Stimulated activated CD8-positive, alpha-beta memory T cell treated with anti-CD3 and anti-CD28 coated beads, Interleukin-12 subunit alpha, Interleukin-12 subunit beta, amount 100 ng/mL, for 24 hours (primary cell): Measurements from ENCODE around the gene GLS.
"Not testable (repeated sequence)": the region's sequence is repeated elsewhere in the genome, so short reads cannot be mapped to it uniquely, and the experiment has no call there.

Experiments used
- DNase-seq: peaks from one replicate; pipeline ENCODE4 v3.0.0-alpha.2; 2020; ENCODE audit errors: extremely low read depth

The GLS gene

DNA sequence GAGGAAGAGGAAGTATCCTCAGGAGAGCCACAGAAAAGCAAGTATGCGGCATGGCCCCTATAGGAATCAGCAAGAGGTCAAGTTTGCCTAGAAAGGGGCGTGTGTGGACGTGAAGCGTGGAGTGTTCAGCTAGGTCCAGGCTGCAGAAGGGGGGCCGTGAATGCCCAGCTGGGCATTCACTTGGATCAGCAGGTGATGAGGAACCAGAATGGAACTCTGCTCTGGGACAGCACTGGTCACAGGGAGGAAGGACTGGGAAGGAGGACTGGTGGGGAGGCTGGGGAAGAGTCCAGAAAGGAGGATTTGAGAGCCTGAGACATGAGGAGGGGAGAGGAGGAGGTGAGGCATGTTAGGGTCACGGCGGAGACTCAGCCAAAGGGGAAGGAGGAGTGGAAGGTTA is 113.5 kb downstream of the GLS start:
- no peak for DNase-seq

DNA sequence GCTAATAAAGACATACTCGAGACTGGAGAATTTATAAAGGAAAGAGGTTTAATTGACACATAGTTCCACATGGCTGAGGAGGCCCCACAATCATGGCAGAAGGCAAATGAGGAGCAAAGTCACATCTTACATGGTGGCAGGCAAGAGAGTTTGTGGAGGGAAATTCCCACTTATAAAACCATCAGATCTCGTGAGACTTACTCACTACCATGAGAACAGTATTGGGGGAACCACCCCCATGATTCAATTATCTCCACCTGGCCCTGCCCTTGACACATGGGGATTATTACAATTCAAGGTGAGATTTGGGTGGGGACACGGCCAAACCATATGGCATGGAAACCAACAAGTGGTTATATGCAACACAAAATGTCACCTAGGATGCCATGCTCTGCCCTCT is 114.7 kb downstream of the GLS start:
- not testable (repeated sequence) for DNase-seq

DNA sequence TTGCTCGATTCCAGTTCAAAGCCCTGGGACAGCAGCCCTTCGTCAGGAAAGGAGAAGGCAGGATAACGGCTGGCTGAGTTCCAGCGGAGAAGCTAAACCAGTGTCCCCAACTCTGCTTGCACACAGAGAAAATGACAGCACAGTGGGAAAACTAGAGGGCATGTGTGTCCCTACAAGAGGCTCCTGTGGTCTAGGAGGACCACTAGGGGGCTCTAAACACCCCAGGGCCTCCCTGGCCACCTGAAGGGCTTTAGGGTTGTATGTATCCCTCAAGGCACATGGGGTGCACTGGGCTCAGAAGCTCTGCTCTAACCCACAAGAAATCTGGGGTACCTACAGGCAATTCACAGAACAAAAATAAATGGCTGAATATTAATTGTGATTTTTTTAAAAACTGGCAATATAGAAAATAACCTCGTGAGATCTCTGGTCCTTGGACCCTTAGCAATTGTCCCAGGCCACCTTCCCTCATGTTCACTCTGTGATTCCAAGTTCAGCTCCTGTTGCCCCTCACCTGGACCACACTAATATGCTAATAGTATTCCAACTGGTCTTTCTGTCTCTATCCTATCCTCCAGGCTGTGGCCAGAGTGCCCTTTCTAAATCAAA is 115.8 kb downstream of the GLS start:
- no peak for DNase-seq

DNA sequence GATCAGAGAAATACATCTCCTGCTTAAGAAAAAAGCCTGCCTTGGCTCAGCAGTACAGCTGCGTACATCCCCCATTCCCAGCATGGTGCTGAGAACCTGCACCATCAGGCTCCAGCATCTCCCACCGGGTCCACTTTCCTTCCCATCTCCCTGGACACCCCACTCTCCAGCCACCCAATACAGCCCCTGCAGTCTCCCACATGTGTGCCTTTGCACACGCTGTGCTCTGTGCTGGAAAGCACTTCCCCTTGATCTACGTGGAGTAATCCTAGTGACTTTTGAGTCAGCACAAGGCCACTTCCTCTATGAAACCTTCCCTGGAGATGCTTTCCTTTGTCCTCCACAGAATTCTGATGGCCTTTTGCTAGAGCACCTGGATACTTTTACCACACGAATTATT is 116.3 kb downstream of the GLS start:
- no peak for DNase-seq

DNA sequence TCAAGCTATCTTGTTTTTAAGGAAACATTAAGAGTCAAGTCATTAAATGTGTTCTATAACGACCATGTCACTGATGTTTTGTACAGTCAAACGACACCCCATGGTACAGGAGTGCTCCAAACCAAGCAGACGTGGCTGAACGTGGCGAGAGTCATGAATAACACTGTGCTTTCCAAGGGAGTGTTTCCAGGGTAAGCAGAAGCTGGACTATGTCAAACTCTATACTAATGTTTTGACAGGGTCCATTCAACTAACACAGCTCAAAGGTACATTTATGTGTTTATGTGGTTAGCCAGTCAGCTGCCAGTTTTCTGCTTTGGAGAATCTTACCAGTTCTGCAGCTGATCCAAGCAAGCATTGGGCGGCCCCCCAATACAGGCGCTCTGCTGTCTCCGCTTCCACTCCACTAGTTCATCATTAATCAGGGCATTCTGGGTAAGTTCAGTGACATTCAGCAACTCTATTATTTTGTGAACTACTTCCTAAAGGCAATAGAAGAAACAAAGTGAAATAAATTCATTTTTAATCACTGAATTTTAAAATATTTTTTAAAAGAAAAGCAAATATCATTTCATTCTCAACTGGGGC is 117.0 kb downstream of the GLS start:
- no peak for DNase-seq

DNA sequence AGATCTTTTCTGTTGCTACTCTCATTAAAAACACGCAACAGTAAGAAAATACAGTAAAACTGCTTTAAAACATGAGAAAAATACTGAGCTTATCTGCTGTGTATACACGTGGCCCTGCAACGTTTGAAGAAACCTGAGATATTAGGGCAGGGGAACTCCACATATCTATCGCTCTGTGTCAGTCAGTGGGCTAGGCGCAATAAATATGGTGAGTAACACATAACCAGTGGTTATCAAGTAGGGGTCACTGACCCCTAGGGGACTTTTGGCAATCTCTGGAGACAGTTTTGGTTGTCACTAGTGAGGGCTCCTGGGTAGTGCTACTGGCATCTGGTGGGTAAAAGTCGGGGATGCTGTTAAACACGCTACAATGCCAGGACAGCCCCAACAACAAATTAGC is 118.4 kb downstream of the GLS start:
- DNase-seq = no peak

DNA sequence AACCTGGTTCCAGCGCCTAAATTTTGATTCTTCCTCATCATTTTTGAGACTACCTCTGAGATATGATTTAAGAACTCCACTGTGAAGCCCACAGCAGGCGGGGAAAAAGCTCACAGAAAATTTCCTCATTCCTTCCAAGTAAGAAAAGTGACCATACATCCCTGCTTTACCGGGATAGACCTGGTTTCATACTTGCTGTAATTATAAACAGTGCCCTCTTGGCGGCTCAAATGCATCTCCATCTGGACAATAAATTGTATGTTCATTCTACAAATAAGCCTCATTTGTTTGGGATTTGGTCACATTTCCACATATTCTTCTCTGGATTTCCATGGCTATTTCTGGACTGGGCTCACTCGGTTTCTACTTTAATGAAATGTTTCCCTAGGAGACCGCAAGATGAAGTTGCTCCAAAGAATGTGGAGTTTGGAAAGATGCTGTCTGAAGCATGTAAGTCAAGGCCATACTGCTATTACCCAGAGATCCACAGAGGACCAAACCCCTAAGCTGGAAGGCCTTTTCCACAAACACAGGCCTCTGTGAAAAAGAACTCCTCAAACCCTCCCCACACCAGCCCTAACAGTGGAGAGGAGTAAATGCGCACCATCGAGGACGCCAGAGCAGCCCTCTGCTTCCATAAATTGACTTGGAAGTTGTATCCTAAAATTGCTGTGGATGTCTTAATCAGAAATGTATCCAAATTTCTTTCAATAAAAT is 119.5 kb downstream of the GLS start:
- no peak for DNase-seq

DNA sequence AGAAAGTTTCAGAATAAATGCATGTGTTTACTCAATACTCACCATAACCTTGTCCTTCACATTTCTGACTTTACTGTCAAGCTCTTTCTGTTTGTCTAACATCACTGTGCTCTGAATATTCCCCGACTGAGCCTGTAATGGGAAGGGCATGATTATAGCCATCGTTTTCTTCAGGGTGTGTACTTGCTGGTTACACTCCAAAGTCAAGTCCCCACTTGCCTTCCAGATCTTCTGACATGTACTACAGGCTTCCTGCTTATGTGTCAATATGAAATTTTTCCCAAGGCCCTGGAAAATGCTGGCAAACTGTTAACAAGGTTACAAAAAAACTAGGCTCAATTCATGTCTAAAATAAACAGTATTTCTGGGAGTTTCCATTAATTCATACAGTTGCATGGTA is 120.4 kb downstream of the GLS start:
- DNase-seq = no peak

DNA sequence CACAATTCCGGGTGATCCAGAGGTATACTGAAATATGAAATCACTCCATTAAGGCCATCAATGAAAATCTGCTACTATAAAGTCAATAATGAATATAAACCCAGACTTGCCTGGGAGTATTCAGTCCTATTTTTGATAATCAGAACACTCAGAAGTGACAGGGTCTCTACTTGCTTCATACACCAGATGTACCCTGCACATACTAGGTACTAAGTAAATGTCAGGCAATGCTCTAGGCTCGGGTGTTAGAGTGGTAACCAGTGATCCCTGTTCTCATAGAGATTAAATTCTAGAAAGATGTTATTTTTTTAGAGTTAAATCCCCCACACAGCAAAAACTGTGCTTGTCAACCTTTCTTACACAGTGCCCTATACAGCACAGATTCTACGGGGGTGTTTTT is 121.0 kb downstream of the GLS start:
- no peak for DNase-seq

DNA sequence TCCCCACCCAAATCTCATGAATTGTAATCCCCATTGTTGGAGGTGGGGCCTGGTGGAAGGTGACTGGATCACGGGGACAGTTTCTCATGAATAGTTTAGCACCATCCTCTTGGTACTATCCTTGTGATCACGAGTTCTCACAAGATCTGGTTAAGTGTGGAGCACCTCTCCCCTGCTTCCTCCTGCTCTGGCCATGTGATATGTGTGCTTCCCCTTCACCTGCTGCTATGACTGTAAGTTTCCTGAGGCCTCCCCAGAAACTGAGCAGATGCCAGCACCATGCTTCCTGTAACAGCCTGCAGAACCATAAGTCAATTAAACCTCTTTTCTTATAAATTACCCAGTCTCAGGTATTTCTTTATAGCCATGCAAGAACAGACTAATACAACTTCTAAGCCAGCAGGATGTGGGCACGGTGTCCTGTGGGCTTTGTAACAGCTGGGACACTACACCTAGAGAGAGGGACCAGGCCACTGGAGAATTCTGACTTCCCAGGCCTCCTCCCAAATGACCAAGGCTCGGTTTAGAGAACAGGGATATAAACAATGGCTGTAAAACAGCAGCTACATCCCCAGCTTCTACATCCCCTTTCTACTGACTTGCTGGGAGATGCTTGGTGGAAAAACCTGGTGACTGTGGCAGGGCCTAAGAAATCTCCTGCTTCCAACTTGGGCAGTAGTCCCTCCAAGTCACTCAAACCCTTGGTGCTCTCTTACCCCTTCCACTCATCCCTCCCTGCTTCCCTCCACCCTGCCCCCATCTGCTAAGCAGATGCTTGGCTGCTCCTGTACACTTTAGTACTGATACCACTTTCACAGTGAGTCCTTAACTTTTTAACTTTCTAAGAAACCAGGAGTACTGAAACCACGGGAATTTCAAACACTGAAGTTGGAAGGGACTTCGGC is 123.0 kb downstream of the GLS start:
- DNase-seq = no peak

DNA sequence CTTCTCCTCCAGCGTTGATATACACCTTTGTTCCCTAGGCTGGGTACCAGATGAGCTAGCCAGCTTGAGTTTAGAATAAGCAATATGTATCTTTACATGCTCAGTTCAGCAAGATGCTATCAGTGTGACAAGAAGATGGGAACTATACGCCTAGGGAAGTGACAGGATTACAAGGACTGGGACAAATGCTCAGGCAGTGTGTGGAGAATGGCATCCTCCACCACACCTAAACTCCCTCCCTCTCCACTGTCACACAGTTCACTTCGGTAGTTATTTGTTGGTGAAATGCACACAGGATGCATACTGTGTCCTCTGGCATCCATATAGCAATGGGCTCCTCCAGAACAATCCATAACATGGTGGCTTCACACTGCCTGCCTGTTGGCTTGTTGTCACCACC is 125.7 kb downstream of the GLS start:
- DNase-seq = no peak

DNA sequence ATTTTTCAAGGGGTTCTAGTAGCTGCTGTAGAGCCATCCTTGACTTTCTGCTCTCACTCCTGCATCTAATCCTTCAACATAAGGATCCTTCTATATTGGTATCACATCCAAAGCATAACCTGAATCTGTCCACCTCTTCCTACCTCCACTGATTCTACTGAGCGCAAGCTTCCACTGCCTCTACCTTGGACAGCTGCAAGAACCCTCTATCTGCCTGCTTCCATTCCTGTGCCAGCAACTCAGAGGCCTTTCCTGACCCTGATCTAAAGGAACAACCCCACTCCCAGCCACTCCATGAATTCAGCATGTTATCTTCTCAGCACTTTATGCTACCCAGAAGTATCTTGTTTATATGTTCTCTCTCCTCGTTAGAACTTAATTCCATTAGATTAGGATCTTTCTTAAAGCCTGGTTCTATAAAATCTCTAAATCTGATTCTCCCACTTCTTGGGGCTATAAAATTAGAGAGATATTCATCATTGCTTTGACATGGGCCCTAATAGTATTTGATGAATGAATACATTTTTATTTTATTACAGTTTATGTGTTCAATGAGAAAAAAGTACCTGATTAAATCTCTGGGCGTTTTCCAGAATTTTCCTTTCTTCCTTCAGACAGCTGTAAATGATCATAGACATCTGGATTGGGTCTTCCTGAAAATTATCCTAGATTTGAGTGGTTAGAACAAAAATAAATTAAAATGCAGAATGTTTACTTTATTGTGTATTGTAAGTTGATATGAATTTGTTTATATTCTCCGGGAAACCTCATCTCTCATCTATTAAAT is 126.6 kb downstream of the GLS start:
- no peak for DNase-seq

DNA sequence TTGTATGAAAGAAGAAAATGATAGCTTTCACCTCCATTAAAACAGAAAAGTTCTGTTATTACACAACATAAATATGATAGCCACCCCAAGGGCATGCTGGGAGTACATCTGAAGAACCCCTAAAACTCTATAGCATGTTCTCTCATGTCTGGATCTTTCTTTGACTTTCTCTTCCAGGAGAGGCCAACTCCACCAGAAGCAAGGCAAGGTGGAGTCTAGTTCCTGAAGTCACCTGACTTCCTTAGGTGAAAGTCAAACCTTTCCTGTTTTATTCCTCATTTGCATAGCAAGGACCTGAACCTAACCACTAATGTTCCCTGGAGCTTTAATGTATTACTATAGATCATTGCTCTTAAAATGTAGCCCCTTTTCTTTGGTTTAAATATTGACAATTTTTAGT is 127.7 kb downstream of the GLS start:
- DNase-seq = no peak

DNA sequence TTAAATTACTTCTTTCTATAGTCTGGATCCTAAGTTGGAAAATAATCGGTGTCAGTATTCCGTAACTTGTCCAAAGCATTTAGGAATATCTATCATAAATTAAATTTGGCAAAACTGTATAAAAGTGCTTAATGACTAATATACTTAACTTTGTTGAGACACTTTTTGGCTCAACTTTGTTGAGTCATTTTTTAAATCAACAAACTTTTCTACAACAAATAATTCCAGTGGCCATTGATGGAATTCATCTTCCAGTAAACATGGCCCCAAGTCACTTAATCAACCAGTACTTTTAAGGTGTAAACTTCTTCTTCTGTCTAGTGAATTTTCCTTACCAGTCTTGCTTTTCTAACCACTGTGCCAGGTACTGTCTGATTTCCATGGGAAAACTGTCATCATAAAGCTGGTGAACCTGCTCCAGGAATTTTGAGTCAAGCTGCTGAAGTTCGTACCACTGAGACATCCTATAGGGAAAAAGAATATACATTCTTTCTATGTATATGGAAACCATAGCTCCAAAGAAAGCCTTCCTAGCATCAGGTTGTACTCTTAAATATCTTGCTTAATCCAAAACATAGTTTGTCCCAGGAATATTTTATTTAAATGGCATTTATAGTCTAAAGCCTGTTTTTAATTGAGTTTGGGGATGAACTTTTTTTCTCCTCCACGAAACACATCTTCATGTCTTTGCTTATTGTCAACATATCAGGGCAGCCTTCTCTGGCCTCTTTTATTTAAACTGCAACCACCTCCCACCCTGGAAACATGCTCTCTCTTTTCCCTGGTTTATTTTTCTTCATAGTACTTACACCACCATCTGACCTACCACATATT is 129.1 kb downstream of the GLS start:
- no peak for DNase-seq

DNA sequence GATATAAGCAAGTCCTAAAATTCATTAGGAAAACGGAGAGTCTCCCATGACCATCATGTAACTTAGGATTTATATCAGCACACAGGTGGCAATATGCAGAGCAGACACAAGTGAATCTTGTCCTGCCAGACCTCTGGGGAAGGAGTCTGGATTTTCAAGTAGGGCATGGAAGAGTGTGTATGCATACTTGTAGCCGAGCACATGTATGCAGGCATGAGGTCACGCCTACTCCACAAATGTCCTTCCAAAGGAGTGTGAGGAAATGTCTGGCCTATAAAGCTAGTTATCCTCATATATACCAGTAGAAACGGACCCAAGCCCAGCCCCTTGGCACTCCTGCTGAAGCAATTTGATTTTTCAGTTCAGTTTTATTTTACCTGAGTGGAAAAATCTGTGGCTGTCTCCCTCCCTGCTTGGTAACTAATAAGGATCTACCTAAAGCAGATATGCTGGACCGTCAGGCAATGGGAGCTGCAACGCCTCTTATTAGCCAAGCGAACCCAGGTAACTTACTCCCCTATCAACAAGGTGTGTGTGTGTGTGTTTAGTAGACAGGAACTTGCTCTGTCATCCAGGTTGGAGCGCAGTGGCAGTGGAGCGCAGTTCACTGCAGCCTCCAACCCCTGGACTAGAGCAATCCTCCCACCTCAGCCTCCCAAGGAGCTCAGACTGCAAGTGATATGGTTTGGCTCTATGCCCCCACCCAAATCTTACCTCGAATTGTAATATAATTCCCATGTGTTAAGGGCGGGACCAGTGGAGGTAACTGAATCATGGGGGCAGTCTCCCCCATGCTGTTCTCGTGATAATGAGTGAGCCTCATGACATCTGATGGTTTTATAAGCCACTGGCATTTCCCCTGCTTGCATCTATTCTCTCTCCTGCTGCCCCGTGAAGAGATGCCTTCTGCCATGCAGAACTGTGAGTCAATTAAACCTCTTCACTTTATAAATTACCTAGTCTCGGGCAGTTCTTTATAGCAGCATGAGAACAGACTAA is 130.6 kb downstream of the GLS start:
- DNase-seq = no peak

DNA sequence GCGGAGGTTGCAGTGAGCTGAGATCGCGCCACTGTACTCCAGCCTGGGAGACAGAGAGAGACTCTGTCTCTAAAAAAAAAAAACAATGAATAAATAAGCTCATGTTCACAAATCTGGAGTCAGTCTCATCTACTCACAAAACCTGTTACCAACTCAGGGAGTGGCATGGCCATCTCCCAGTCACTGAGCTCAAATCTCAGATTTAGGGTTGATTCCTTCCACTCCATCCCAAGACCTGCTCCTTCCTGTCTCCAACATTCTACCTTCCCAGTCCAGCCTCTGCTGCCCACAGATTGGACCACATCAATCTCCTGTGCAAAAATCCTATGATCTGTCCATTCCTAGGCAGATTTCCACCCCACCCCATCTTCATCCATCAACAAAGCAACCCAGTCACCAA is 131.7 kb downstream of the GLS start:
- no peak for DNase-seq

DNA sequence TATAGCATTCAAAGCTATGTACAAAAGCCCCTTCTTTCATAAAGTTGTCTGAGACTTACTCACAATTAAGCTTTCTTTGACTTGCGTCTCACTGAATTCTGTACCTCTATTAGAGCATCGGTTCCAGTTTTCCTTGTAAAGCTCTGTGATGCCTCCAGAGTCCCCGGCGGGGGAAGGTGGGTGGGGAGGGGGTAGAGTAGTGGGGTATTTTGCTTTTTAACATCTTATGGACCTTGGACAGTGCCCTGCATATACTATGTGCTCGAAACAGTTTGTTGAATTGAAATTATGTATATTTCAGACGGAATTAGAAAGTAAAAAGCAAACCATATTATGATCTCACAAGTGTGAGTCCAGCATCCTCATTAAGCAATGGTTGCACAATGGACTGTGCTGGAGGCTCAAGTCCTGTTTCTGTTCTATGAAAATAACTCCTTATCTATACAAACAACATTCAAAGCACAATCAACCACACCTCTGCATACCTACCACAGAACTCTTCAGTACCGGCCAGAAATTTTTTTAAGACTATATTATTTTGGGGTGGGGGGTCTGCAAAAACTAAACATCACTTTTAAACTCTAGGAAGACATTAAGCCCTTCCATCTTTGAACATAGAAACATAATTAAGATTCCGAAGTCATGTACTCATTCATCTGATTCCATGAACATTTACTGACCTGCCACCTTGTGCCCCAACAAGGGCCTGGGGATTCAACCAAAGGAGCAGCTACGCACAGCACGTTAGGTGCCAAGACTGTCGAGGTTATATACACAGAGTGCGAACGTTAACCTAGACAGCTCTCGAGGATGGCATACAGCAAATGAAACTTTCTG is 132.4 kb downstream of the GLS start:
- no peak for DNase-seq

DNA sequence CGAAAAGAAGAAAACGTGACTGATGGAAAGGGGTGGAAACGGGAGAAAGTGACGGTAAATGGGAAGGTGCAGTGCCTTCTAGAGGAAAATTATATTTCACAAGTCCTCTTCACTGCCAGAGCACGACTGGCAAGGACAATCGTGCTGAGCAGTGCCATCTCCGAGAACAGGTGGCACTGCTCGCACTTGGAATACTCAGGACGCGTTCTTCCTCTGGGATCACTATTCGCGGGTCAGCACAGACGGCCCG is 133.0 kb downstream of the GLS start:
- DNase-seq = no peak
